Fibroblast of lung (primary cell): Measurements from ENCODE around the gene EAF2. TPM values are rescaled to one million over a fixed set of nuclear protein-coding genes. Genes with fewer than 3 reads are reported as not detected.

Experiments
- DNase-seq, 2 donors: peaks; one replicate each; pipeline versions ENCODE4 v3.0.0 to v3.0.0-alpha.2; 2010; ENCODE audit warnings: low read depth in 2 of 2
- H2AFZ ChIP-seq: 2 replicates; pipeline ENCODE4 v1.5.1; 2012; ENCODE audit warnings: low read length, control low read depth, inconsistent platforms
- H3K27ac ChIP-seq: 2 replicates; pipeline ENCODE4 v1.5.1; 2011; ENCODE audit warnings: low read length, control low read depth; ENCODE audit not compliant: insufficient read depth
- H3K27me3 ChIP-seq: 2 replicates; pipeline ENCODE4 v1.5.1; 2011; ENCODE audit warnings: mild to moderate bottlenecking, low read length; ENCODE audit not compliant: control insufficient read depth, insufficient read depth
- H3K36me3 ChIP-seq: 2 replicates; pipeline ENCODE4 v1.5.1; 2011; ENCODE audit warnings: low read length; ENCODE audit not compliant: control insufficient read depth, insufficient read depth
- H3K4me1 ChIP-seq: 2 replicates; pipeline ENCODE4 v1.5.1; 2011; ENCODE audit warnings: low read length; ENCODE audit not compliant: control insufficient read depth, insufficient read depth; ENCODE audit errors: extremely low read depth
- H3K4me2 ChIP-seq: 2 replicates; pipeline ENCODE4 v1.5.1; 2011; ENCODE audit warnings: low read length, control low read depth; ENCODE audit not compliant: insufficient read depth; ENCODE audit errors: extremely low read depth
- H3K4me3 ChIP-seq, 4 experiments: fragments of 200-600 bp in 1 of 4; sonication (generic) in 1 of 4; replicated peaks in 1 of 4; 2 replicates each; pipeline ENCODE4 v1.5.1; 2011 to 2016; ENCODE audit warnings: low read length in 4 of 4, low read depth in 3 of 4, mild to moderate bottlenecking in 3 of 4, control low read depth in 2 of 4, inconsistent platforms in 1 of 4, mixed read lengths in 1 of 4; ENCODE audit not compliant: insufficient read depth in 1 of 4; ENCODE audit errors: control extremely low read depth in 1 of 4
- H3K79me2 ChIP-seq: 2 replicates; pipeline ENCODE4 v1.5.1; 2012; ENCODE audit warnings: mild to moderate bottlenecking, low read length, inconsistent platforms; ENCODE audit not compliant: control insufficient read depth, insufficient read depth
- H3K9ac ChIP-seq: 2 replicates; pipeline ENCODE4 v1.5.1; 2011; ENCODE audit warnings: mild to moderate bottlenecking, low read length, control low read depth; ENCODE audit not compliant: insufficient read depth
- H3K9me3 ChIP-seq: 2 replicates; pipeline ENCODE4 v1.5.1; 2012; ENCODE audit warnings: low read depth, low read length; ENCODE audit not compliant: control insufficient read depth, insufficient read depth
- H4K20me1 ChIP-seq: 2 replicates; pipeline ENCODE4 v1.5.1; 2011; ENCODE audit warnings: low read length; ENCODE audit not compliant: control insufficient read depth, insufficient read depth; ENCODE audit errors: extremely low read depth
- CTCF ChIP-seq, 2 donors: IDR thresholded peaks in 1 of 2; conservative IDR thresholded peaks in 1 of 2; 1 replicate in 1 of 2; 2 replicates in 1 of 2; pipeline ENCODE4 v1.5.1; 2011 to 2012; ENCODE audit warnings: low read length in 2 of 2, control low read depth in 1 of 2, inconsistent platforms in 1 of 2, low read depth in 1 of 2, mild to moderate bottlenecking in 1 of 2
- EZH2 ChIP-seq: IDR thresholded peaks from 2 replicates; pipeline ENCODE4 v1.5.1; 2012; ENCODE audit warnings: low read length, control low read depth, mild to moderate bottlenecking; ENCODE audit errors: missing control alignments
- polyA plus RNA-seq, 2 donors: library from polyadenylated mRNA; depleted of rRNA in 1 of 2; stranded (reverse) in 1 of 2; unstranded in 1 of 2; fragments of >200 nt; gene quantifications; 2 replicates each; pipeline ENCODE4 v1.2.1, GENCODE V29; 2011 to 2012; ENCODE audit warnings: missing spikeins in 1 of 2
- total RNA-seq: library from RNA; depleted of rRNA; stranded (reverse); fragments of >200 nt; gene quantifications from 2 replicates; pipeline ENCODE4 v1.2.1, GENCODE V29; 2014

The EAF2 gene
- total and polyA plus RNA-seq, 2 donors (not counting 1 experiment from before 2014, with no cell fraction given), result 0.52 to 2.1 TPM

- no peak overlapping the region for H3K27ac ChIP-seq
- H3K9me3 ChIP-seq, result no peaks in the 10 kb centered on the region
- TF ChIP-seq CTCF (conservative IDR thresholded peaks at IDR 0.05 in 1 of 2, IDR thresholded peaks at IDR 0.05 in 1 of 2; ENCODE audit: low read depth in 1 of 2, low read length in 2 of 2) (no peak), EZH2 (no peak)
- H2AFZ ChIP-seq, result no peak overlapping the region
- no peaks in the 10 kb centered on the region for H3K4me1 ChIP-seq
- no peaks in the 10 kb centered on the region for H3K36me3 ChIP-seq
- H4K20me1 ChIP-seq, result no peaks in the 10 kb centered on the region
- no peak for DNase-seq
- no peaks in the 10 kb centered on the region for H3K79me2 ChIP-seq
- no peak overlapping the region for H3K4me2 ChIP-seq
- no peaks in the 10 kb centered on the region for H3K27me3 ChIP-seq
- H3K9ac ChIP-seq, result no peak overlapping the region
- no peak overlapping the region for H3K4me3 ChIP-seq
These were observed 78.4 kb downstream of the EAF2 start for GRCh38 chr3:121913305-121913990.

GRCh38 chr3:121914081-121914998 is 79.3 kb downstream of the EAF2 start:
- Histone ChIP-seq H3K4me1 (no peaks in the 10 kb centered on the region), H4K20me1 (no peaks in the 10 kb centered on the region), H3K9me3 (no peaks in the 10 kb centered on the region), H3K36me3 (no peaks in the 10 kb centered on the region), H3K27ac (no peak overlapping the region), H3K79me2 (no peaks in the 10 kb centered on the region), H2AFZ (no peak overlapping the region), H3K9ac (no peak overlapping the region), H3K4me3 (no peak overlapping the region), H3K27me3 (no peaks in the 10 kb centered on the region), H3K4me2 (no peak overlapping the region)
- no peak for DNase-seq
- TF ChIP-seq EZH2 (no peak), CTCF (conservative IDR thresholded peaks at IDR 0.05 in 1 of 2, IDR thresholded peaks at IDR 0.05 in 1 of 2; ENCODE audit: low read depth in 1 of 2, low read length in 2 of 2) (no peak)

DNA sequence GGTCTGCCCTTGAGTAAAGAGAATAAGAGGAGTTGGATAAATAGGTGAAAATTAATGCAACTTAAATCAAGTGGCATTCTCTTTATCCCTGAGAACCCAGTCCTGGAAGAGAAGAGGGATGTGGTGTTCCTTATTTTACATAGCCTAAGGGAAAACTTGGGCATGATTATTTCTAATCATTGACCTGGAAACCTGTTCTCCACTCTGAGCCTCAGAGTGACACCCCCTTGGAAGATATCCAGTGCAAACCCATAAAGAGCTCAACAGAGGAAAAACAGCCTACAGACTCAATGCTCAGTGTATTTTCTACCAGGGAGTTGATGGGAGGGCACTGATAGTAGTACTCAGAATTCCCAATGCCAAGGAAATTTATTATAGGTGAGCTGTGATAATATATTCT is 81.2 kb downstream of the EAF2 start:
- no peaks in the 10 kb centered on the region for H4K20me1 ChIP-seq
- no peak overlapping the region for H2AFZ ChIP-seq
- DNase-seq, result no peak
- no peaks in the 10 kb centered on the region for H3K4me1 ChIP-seq
- no peaks in the 10 kb centered on the region for H3K79me2 ChIP-seq
- no peaks in the 10 kb centered on the region for H3K27me3 ChIP-seq
- H3K9me3 ChIP-seq, result no peaks in the 10 kb centered on the region
- no peak for TF ChIP-seq CTCF (conservative IDR thresholded peaks at IDR 0.05 in 1 of 2, IDR thresholded peaks at IDR 0.05 in 1 of 2; ENCODE audit: low read depth in 1 of 2, low read length in 2 of 2)
- TF ChIP-seq EZH2, result no peak
- H3K36me3 ChIP-seq, result no peaks in the 10 kb centered on the region
- H3K9ac ChIP-seq, result no peak overlapping the region
- H3K4me2 ChIP-seq, result no peak overlapping the region
- H3K4me3 ChIP-seq, result no peak overlapping the region
- no peak overlapping the region for H3K27ac ChIP-seq
